GM13976 (cell line): Measurements from ENCODE around the gene PRKAR1A.

Experiments
- DNase-seq: peaks from one replicate; pipeline ENCODE4 v3.0.0; 2012; ENCODE audit warnings: low spot score
- in situ Hi-C: fragments of 300-500 bp; cut with MboI; formaldehyde crosslinking; loops from one replicate; pipeline ENCODE4 v1.12.0; 2022; ENCODE audit warnings: low sequenced_read_pairs, mixed read lengths, inconsistent platforms; ENCODE audit not compliant: unreplicated experiment
- TF ChIP-seq, protein P1 (sequence below): IDR thresholded peaks from 2 replicates; pipeline ENCODE4 v1.5.1; 2012; ENCODE audit warnings: borderline replicate concordance, mild to moderate bottlenecking; ENCODE audit not compliant: insufficient read depth; ENCODE audit errors: extremely low read depth, missing control alignments, control extremely low read depth

The PRKAR1A gene

GRCh38 chr17:68576137-68576536 lies 63.9 kb downstream of the PRKAR1A start:
- in situ Hi-C loops, result no loop called here
- DNase-seq, result no peak
- TF ChIP-seq, protein P1, sequence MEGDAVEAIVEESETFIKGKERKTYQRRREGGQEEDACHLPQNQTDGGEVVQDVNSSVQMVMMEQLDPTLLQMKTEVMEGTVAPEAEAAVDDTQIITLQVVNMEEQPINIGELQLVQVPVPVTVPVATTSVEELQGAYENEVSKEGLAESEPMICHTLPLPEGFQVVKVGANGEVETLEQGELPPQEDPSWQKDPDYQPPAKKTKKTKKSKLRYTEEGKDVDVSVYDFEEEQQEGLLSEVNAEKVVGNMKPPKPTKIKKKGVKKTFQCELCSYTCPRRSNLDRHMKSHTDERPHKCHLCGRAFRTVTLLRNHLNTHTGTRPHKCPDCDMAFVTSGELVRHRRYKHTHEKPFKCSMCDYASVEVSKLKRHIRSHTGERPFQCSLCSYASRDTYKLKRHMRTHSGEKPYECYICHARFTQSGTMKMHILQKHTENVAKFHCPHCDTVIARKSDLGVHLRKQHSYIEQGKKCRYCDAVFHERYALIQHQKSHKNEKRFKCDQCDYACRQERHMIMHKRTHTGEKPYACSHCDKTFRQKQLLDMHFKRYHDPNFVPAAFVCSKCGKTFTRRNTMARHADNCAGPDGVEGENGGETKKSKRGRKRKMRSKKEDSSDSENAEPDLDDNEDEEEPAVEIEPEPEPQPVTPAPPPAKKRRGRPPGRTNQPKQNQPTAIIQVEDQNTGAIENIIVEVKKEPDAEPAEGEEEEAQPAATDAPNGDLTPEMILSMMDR, result no peak

DNA sequence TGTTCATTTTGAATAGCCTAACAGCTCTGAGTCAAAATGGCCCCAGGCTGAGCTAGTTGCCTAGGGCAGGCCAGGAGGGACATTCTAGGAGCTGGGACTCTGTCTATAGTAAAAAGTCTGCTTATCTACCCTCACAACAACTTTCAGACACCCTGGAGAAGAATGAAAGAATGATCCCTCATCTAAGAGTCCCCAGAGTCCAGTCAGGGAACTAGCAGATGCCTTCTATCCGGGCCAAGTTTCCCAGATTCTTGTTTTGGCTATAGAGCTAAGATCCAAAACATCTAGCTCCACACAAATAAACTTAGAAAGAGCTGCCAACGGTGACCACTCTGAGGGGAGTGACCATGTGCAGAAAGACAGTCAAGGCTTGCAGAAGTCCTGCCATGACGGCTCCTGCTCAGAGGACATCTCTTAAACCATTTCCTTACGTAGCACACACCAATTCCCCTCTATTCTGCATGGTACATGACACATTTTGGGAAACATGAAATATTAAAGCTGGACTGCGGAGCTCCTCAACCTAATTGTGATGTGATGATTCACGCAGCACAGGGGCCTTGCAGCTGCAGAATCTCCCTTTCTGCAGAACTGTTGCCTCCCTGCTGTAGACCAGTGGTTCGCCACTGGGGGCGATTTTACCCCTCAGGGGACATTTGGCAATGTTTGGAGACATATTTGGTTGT lies 64.7 kb downstream of the PRKAR1A start:
- TF ChIP-seq, protein P1, result no peak
- in situ Hi-C loops, result no loop called here
- no peak for DNase-seq

DNA sequence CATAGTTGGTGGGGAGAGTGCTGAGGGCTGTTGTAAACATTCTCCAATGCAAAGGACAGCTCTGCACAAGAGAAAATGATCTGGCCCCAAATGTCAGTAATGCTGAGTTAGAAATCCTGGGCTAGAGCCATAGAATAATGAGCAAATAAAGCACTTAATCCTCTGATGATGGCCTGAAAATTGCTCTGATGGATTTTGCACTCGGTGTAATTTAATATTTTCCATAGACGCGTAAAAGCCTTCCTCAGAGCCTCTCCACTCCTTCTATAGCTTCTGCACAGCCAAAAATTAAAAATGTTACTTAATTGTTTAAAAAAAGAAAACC lies 65.2 kb downstream of the PRKAR1A start:
- in situ Hi-C loops, result no loop called here
- TF ChIP-seq, protein P1, result no peak
- no peak for DNase-seq

DNA sequence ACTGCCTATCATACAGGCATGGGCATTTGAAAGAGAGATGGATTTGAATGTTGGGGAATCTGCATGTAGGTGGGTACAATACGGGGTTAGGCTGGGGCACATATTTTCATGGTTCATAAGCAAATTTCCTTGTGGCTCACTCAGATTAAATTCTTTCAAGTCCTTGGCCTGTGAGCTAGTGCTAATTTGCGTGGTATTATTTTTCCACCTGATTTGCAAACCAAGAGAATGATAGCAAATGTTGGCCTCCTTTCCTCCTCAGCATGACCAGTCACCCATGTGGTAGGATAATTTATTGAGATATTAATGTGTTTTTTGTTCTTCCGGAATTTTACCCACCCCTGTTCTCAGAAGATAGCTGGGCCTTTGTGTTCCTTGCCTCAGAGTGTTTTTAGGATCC lies 66.0 kb downstream of the PRKAR1A start:
- in situ Hi-C loops, result no loop called here
- no peak for DNase-seq
- TF ChIP-seq, protein P1, result no peak

- in situ Hi-C loops, result no loop called here
- TF ChIP-seq, protein P1, result no peak
- DNase-seq, result no peak
Measured at GRCh38 chr17:68579194-68579927, 67.1 kb downstream of the PRKAR1A start.

GRCh38 chr17:68580236-68580770 lies 68.1 kb downstream of the PRKAR1A start:
- no peak for DNase-seq
- in situ Hi-C loops, result no loop called here
- TF ChIP-seq, protein P1, result no peak
